Measurements from ENCODE around the gene CDYL2.

DNA sequence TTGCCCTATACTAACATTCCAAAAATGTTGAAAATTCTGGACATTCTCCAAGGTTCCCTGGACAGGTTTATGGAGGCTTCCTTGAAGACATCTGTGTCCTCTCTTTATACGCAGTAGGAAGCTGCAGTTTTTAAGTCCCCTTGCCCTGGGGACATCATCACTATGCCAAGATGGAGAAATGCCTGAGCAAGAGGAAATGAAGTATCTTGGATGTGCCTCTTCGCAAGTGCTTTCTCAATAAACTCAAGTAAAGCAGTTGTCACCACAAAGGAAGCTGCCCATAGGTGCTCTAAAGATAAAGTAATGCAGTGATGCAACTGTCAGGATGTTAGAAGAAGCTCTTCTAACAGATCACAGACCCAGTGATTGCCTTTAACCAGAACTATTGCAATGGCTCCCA, 71.0 kb downstream of the CDYL2 start:
- TF ChIP-seq CSDC2 (CRISPR knock-in tag; IDR thresholded peaks at IDR 0.05) (no peak), ZFP3 (CRISPR knock-in tag; IDR thresholded peaks at IDR 0.05) (no peak), OSR1 (CRISPR knock-in tag; IDR thresholded peaks at IDR 0.05) (no peak), TOX (CRISPR knock-in tag; IDR thresholded peaks at IDR 0.05; ENCODE audit: borderline replicate concordance) (no peak), TCF4 (CRISPR knock-in tag; IDR thresholded peaks at IDR 0.05; ENCODE audit: borderline replicate concordance) (no peak), RARB (CRISPR knock-in tag; IDR thresholded peaks at IDR 0.05) (no peak), ARNTL (CRISPR knock-in tag; IDR thresholded peaks at IDR 0.05; ENCODE audit: borderline replicate concordance, low read depth) (no peak), GLIS3 (CRISPR knock-in tag; IDR thresholded peaks at IDR 0.05) (no peak), BACH2 (CRISPR knock-in tag; IDR thresholded peaks at IDR 0.05; ENCODE audit: borderline replicate concordance) (no peak), ZFP30 (CRISPR knock-in tag; IDR thresholded peaks at IDR 0.05) (no peak)
- TF ChIP-seq, protein P1, sequence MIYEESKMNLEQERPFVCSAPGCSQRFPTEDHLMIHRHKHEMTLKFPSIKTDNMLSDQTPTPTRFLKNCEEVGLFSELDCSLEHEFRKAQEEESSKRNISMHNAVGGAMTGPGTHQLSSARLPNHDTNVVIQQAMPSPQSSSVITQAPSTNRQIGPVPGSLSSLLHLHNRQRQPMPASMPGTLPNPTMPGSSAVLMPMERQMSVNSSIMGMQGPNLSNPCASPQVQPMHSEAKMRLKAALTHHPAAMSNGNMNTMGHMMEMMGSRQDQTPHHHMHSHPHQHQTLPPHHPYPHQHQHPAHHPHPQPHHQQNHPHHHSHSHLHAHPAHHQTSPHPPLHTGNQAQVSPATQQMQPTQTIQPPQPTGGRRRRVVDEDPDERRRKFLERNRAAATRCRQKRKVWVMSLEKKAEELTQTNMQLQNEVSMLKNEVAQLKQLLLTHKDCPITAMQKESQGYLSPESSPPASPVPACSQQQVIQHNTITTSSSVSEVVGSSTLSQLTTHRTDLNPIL (CRISPR knock-in tag; IDR thresholded peaks at IDR 0.05; ENCODE audit: low read depth) = no peak
- TF ChIP-seq, protein P2, sequence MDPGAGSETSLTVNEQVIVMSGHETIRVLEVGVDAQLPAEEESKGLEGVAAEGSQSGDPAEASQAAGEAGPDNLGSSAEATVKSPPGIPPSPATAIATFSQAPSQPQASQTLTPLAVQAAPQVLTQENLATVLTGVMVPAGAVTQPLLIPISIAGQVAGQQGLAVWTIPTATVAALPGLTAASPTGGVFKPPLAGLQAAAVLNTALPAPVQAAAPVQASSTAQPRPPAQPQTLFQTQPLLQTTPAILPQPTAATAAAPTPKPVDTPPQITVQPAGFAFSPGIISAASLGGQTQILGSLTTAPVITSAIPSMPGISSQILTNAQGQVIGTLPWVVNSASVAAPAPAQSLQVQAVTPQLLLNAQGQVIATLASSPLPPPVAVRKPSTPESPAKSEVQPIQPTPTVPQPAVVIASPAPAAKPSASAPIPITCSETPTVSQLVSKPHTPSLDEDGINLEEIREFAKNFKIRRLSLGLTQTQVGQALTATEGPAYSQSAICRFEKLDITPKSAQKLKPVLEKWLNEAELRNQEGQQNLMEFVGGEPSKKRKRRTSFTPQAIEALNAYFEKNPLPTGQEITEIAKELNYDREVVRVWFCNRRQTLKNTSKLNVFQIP (CRISPR knock-in tag; IDR thresholded peaks at IDR 0.05; ENCODE audit: borderline replicate concordance, low read depth) = no peak

Measured in SK-N-SH treated with all-trans-retinoic acid at 6 μM for 48 hours (cell line).